H9 (cell line): ENCODE results near the gene DTHD1. TPM values are rescaled to one million over a fixed set of nuclear protein-coding genes. Genes with fewer than 3 reads are reported as not detected.

ENCODE experiments used
- DNase-seq: peaks from one replicate; pipeline ENCODE4 v3.0.0-alpha.2; 2017
- H2AFZ ChIP-seq: one replicate; pipeline ENCODE4 v1.6.1; 2013; ENCODE audit warnings: mild to moderate bottlenecking, low read length, control low read depth, moderate library complexity
- H2AK5ac ChIP-seq: 2 replicates; pipeline ENCODE4 v1.6.1; 2013; ENCODE audit warnings: low read length, control low read depth, mixed read lengths; ENCODE audit not compliant: insufficient read length
- H2BK120ac ChIP-seq: one replicate; pipeline ENCODE4 v1.6.1; 2013; ENCODE audit warnings: low read depth, mild to moderate bottlenecking, low read length, control low read depth, inconsistent platforms; ENCODE audit not compliant: poor library complexity, severe bottlenecking
- H2BK12ac ChIP-seq: 2 replicates; pipeline ENCODE4 v1.6.1; 2013; ENCODE audit warnings: low read length, control low read depth, mixed read lengths, low read depth; ENCODE audit not compliant: insufficient read length
- H2BK15ac ChIP-seq: 2 replicates; pipeline ENCODE4 v1.6.1; 2013; ENCODE audit warnings: low read depth, low read length, control low read depth
- H2BK20ac ChIP-seq: one replicate; pipeline ENCODE4 v1.6.1; 2013; ENCODE audit warnings: low read depth, mild to moderate bottlenecking, low read length, control low read depth, inconsistent platforms; ENCODE audit not compliant: poor library complexity, severe bottlenecking
- H2BK5ac ChIP-seq: 2 replicates; pipeline ENCODE4 v1.6.1; 2013; ENCODE audit warnings: low read length, control low read depth, mixed read lengths; ENCODE audit not compliant: insufficient read length
- H3K14ac ChIP-seq: 2 replicates; pipeline ENCODE4 v1.6.1; 2013; ENCODE audit warnings: low read length, control low read depth; ENCODE audit not compliant: insufficient read depth
- H3K18ac ChIP-seq: 2 replicates; pipeline ENCODE4 v1.6.1; 2013; ENCODE audit warnings: low read depth, mild to moderate bottlenecking, mixed read lengths, low read length, control low read depth; ENCODE audit not compliant: insufficient read length
- H3K23ac ChIP-seq: 2 replicates; pipeline ENCODE4 v1.6.1; 2013; ENCODE audit warnings: low read length, control low read depth, mixed read lengths, low read depth; ENCODE audit not compliant: insufficient read length
- H3K23me2 ChIP-seq: 2 replicates; pipeline ENCODE4 v1.6.1; 2013; ENCODE audit warnings: low read depth, mild to moderate bottlenecking, mixed read lengths, low read length, control low read depth; ENCODE audit not compliant: insufficient read length, poor library complexity, severe bottlenecking
- H3K27ac ChIP-seq: 2 replicates; pipeline ENCODE4 v1.5.1; 2013; ENCODE audit warnings: low read length, control low read depth, mixed read lengths, low read depth; ENCODE audit not compliant: insufficient read length
- H3K27me3 ChIP-seq: 2 replicates; pipeline ENCODE4 v1.6.1; 2013; ENCODE audit warnings: low read length, control low read depth, inconsistent platforms; ENCODE audit not compliant: insufficient read depth
- H3K4ac ChIP-seq: 2 replicates; pipeline ENCODE4 v1.6.1; 2013; ENCODE audit warnings: low read depth, mild to moderate bottlenecking, control low read depth, inconsistent platforms, low read length, moderate library complexity
- H3K4me1 ChIP-seq: 2 replicates; pipeline ENCODE4 v1.6.1; 2013; ENCODE audit warnings: low read length, control low read depth, inconsistent platforms; ENCODE audit not compliant: insufficient read depth
- H3K4me2 ChIP-seq: 2 replicates; pipeline ENCODE4 v1.6.1; 2013; ENCODE audit warnings: low read length, control low read depth, mixed read lengths; ENCODE audit not compliant: insufficient read length, insufficient read depth
- H3K56ac ChIP-seq: 2 replicates; pipeline ENCODE4 v1.6.1; 2013; ENCODE audit warnings: low read depth, mild to moderate bottlenecking, mixed read lengths, low read length, control low read depth; ENCODE audit not compliant: insufficient read length
- H3K79me1 ChIP-seq: 2 replicates; pipeline ENCODE4 v1.6.1; 2013; ENCODE audit warnings: low read depth, mild to moderate bottlenecking, moderate library complexity, low read length, control low read depth, inconsistent platforms; ENCODE audit not compliant: insufficient read depth, poor library complexity, severe bottlenecking
- H3K79me2 ChIP-seq: 2 replicates; pipeline ENCODE4 v1.6.1; 2013; ENCODE audit warnings: low read length, control low read depth, inconsistent platforms; ENCODE audit not compliant: insufficient read depth
- H3K9ac ChIP-seq: 2 replicates; pipeline ENCODE4 v1.6.1; 2013; ENCODE audit warnings: low read length, control low read depth, mixed read lengths; ENCODE audit not compliant: insufficient read length; ENCODE audit errors: extremely low read depth
- H3K9me3 ChIP-seq: one replicate; pipeline ENCODE4 v1.6.1; 2013; ENCODE audit warnings: low read depth, low read length, inconsistent platforms; ENCODE audit not compliant: control insufficient read depth
- H3T11ph ChIP-seq: one replicate; pipeline ENCODE4 v1.6.1; 2013; ENCODE audit warnings: mild to moderate bottlenecking, low read length, control low read depth, inconsistent platforms
- H4K20me1 ChIP-seq: one replicate; pipeline ENCODE4 v1.6.1; 2013; ENCODE audit not compliant: control insufficient read depth, insufficient read length, insufficient read depth
- H4K5ac ChIP-seq: 2 replicates; pipeline ENCODE4 v1.6.1; 2013; ENCODE audit warnings: low read depth, mild to moderate bottlenecking, mixed read lengths, low read length, control low read depth; ENCODE audit not compliant: insufficient read length
- H4K8ac ChIP-seq: replicated peaks from 2 replicates; pipeline ENCODE4 v1.6.1; 2013; ENCODE audit warnings: low read length, control low read depth, mixed read lengths, low read depth; ENCODE audit not compliant: insufficient read length
- H4K91ac ChIP-seq: 2 replicates; pipeline ENCODE4 v1.6.1; 2013; ENCODE audit warnings: low read depth, mild to moderate bottlenecking, moderate library complexity, mixed read lengths, low read length, control low read depth; ENCODE audit not compliant: insufficient read length
- H3K27ac Mint-ChIP-seq, 3 experiments: 2 replicates in 2 of 3; 3 replicates in 1 of 3; pipeline ENCODE4 v1.8.0; 2020 to 2021; ENCODE audit warnings: mixed read lengths in 3 of 3, mild to moderate bottlenecking in 1 of 3, moderate library complexity in 1 of 3
- H3K27me3 Mint-ChIP-seq: 2 replicates; pipeline ENCODE4 v1.8.0; 2021; ENCODE audit warnings: low read depth, mild to moderate bottlenecking, moderate library complexity, mixed read lengths
- H3K36me3 Mint-ChIP-seq, 3 experiments: 2 replicates in 2 of 3; 3 replicates in 1 of 3; pipeline ENCODE4 v1.8.0; 2020 to 2021; ENCODE audit warnings: low read depth in 3 of 3, mixed read lengths in 3 of 3; ENCODE audit not compliant: insufficient read depth in 1 of 3
- H3K4me1 Mint-ChIP-seq, 2 experiments: 2 replicates each; pipeline ENCODE4 v1.8.0; 2020; ENCODE audit warnings: mixed read lengths in 2 of 2
- H3K4me3 Mint-ChIP-seq, 2 experiments: 2 replicates in 1 of 2; 3 replicates in 1 of 2; pipeline ENCODE4 v1.8.0; 2020 to 2021; ENCODE audit warnings: mild to moderate bottlenecking in 2 of 2, mixed read lengths in 2 of 2, moderate library complexity in 1 of 2
- H3K9me3 Mint-ChIP-seq, 2 experiments: 2 replicates in 1 of 2; 3 replicates in 1 of 2; pipeline ENCODE4 v1.8.0; 2020; ENCODE audit warnings: mild to moderate bottlenecking in 2 of 2, mixed read lengths in 2 of 2, moderate library complexity in 1 of 2
- WGBS: extraction: QIAGEN DNeasy Blood & Tissue Kit; methylation state at CpG from one replicate; pipeline ENCODE4 v1.1.7; 2013; ENCODE audit warnings: missing lambda C conversion rate, low lambda C conversion rate, mixed read lengths; ENCODE audit not compliant: insufficient read length; ENCODE audit errors: extremely low coverage; 5-methylcytosine and 5-hydroxymethylcytosine counted together
- total RNA-seq: library from RNA; stranded (reverse); gene quantifications from 2 replicates; pipeline ENCODE4 v1.2.1, GENCODE V29; 2021
- TF ChIP-seq, protein P1 (sequence below): fragments of 200-600 bp; sonication (generic); conservative IDR thresholded peaks from 3 replicates; pipeline ENCODE4 v1.8.0; 2021; ENCODE audit warnings: antibody characterized with exemption, mild to moderate bottlenecking

Gene DTHD1
- total RNA-seq, 1 experiment from 2014 or later, result not detected

DNA sequence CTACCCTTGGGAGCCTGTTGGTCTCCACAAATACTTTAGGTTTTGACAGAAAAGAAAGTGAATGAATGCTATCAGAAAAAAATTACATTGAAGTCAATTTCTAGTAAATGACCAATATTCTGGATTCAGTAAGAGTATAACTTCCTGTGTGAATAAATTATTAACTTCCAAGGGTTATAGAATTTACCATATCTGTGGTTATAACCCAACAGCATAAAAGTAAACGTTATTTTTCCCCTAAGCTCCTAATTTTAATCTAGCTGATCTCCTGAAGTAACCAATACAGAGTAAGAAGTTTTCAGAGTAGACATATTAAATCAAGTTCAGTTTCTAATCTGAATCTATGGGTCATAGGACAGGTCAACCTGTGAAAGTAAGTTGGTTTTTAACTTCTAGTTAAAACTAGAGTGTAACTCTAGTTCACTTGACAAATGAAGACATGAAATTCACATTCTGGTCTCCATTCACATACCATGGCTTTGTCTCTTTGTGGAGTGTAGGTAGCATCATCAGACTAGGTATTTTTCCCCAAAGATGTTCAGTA lies 22.8 kb downstream of the DTHD1 start:
- no peaks in the 10 kb centered on the region for H3K79me1 ChIP-seq
- Mint-ChIP-seq H3K4me3 (no peak overlapping the region), H3K4me1 (no peaks in the 10 kb centered on the region), H3K27me3 (no peaks in the 10 kb centered on the region; the same call in 1 of the 2 replicates), H3K27ac (no peak overlapping the region), H3K36me3 (no peaks in the 10 kb centered on the region), H3K9me3 (no peaks in the 10 kb centered on the region)
- H4K8ac ChIP-seq, result no peak overlapping the region
- no peak overlapping the region for H2BK15ac ChIP-seq
- H4K91ac ChIP-seq, result no peak overlapping the region
- no peak overlapping the region for H3K4ac ChIP-seq
- no peak overlapping the region for H3K4me2 ChIP-seq
- no peak overlapping the region for H4K5ac ChIP-seq
- no peak overlapping the region for H2BK12ac ChIP-seq
- DNase-seq, result no peak
- H3K56ac ChIP-seq, result no peak overlapping the region
- H3K9me3 ChIP-seq, result no peaks in the 10 kb centered on the region
- H3K9ac ChIP-seq, result no peak overlapping the region
- no peaks in the 10 kb centered on the region for H4K20me1 ChIP-seq
- H3K18ac ChIP-seq, result no peak overlapping the region
- H2BK20ac ChIP-seq, result no peak overlapping the region
- no peak overlapping the region for H3K27ac ChIP-seq
- TF ChIP-seq, protein P1, sequence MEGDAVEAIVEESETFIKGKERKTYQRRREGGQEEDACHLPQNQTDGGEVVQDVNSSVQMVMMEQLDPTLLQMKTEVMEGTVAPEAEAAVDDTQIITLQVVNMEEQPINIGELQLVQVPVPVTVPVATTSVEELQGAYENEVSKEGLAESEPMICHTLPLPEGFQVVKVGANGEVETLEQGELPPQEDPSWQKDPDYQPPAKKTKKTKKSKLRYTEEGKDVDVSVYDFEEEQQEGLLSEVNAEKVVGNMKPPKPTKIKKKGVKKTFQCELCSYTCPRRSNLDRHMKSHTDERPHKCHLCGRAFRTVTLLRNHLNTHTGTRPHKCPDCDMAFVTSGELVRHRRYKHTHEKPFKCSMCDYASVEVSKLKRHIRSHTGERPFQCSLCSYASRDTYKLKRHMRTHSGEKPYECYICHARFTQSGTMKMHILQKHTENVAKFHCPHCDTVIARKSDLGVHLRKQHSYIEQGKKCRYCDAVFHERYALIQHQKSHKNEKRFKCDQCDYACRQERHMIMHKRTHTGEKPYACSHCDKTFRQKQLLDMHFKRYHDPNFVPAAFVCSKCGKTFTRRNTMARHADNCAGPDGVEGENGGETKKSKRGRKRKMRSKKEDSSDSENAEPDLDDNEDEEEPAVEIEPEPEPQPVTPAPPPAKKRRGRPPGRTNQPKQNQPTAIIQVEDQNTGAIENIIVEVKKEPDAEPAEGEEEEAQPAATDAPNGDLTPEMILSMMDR, result no peak
- no peak overlapping the region for H2BK5ac ChIP-seq
- H3K23me2 ChIP-seq, result no peaks in the 10 kb centered on the region
- H3K4me1 ChIP-seq, result no peaks in the 10 kb centered on the region
- no CpG with 5 or more reads among the region's 1 CpG for WGBS
- H3K23ac ChIP-seq, result no peak overlapping the region
- H3K79me2 ChIP-seq, result no peaks in the 10 kb centered on the region
- no peak overlapping the region for H2AK5ac ChIP-seq
- H3T11ph ChIP-seq, result no peak overlapping the region
- no peak overlapping the region for H2AFZ ChIP-seq
- H3K14ac ChIP-seq, result no peak overlapping the region
- no peaks in the 10 kb centered on the region for H3K27me3 ChIP-seq
- H2BK120ac ChIP-seq, result no peak overlapping the region
